GM23338 (cell line): ENCODE measurements around the gene SMC4. TPM values are rescaled to one million over a fixed set of nuclear protein-coding genes. Genes with fewer than 3 reads are reported as not detected.

ENCODE experiments used
- ATAC-seq: fragments of 200-7000 bp; cut with Tn5 transposase; 3 replicates; pipeline ENCODE4 v1.9.1; 2020
- DNase-seq: peaks from one replicate; pipeline ENCODE4 v3.0.0-alpha.2; 2015; ENCODE audit warnings: low spot score
- H2AFZ ChIP-seq: fragments of 200-600 bp; sonication (generic); 2 replicates; pipeline ENCODE4 v1.8.0; 2016; ENCODE audit warnings: antibody characterized with exemption, mild to moderate bottlenecking, moderate library complexity
- H3F3A ChIP-seq: fragments of 200-600 bp; sonication (generic); replicated peaks from 2 replicates; pipeline ENCODE4 v1.8.0; 2017; ENCODE audit warnings: antibody characterized with exemption, mixed run types, low read depth
- H3K27ac ChIP-seq: fragments of 200-600 bp; sonication (generic); 2 replicates; pipeline ENCODE4 v1.6.1; 2016; ENCODE audit warnings: low read depth
- H3K27me3 ChIP-seq: fragments of 200-600 bp; sonication (generic); 2 replicates; pipeline ENCODE4 v1.8.0; 2016; ENCODE audit warnings: mild to moderate bottlenecking, mixed run types, moderate library complexity; ENCODE audit not compliant: insufficient read depth
- H3K36me3 ChIP-seq: fragments of 200-600 bp; sonication (generic); 2 replicates; pipeline ENCODE4 v1.8.0; 2016; ENCODE audit warnings: mild to moderate bottlenecking; ENCODE audit not compliant: insufficient read depth
- H3K4me1 ChIP-seq: fragments of 200-600 bp; sonication (generic); 2 replicates; pipeline ENCODE4 v1.8.0; 2016; ENCODE audit warnings: mild to moderate bottlenecking, moderate library complexity; ENCODE audit not compliant: insufficient read depth
- H3K4me2 ChIP-seq: fragments of 200-600 bp; sonication (generic); 2 replicates; pipeline ENCODE4 v1.7.1; 2017; ENCODE audit warnings: mixed run types
- H3K4me3 ChIP-seq: fragments of 200-600 bp; sonication (generic); 2 replicates; pipeline ENCODE4 v1.6.1; 2016; ENCODE audit warnings: mixed run types
- H3K79me2 ChIP-seq: fragments of 200-600 bp; sonication (generic); replicated peaks from 2 replicates; pipeline ENCODE4 v1.8.0; 2017; ENCODE audit warnings: mild to moderate bottlenecking; ENCODE audit not compliant: insufficient read depth
- H3K9me2 ChIP-seq: fragments of 200-600 bp; sonication (generic); 2 replicates; pipeline ENCODE4 v1.8.0; 2017; ENCODE audit not compliant: insufficient read depth
- H4K20me1 ChIP-seq: fragments of 200-600 bp; sonication (generic); replicated peaks from 2 replicates; pipeline ENCODE4 v1.8.0; 2017; ENCODE audit warnings: mild to moderate bottlenecking; ENCODE audit not compliant: insufficient read depth
- H3K27ac Mint-ChIP-seq: 2 replicates; pipeline ENCODE4 v1.8.0; 2020; ENCODE audit warnings: inconsistent platforms, mild to moderate bottlenecking, moderate library complexity, mixed read lengths
- H3K27me3 Mint-ChIP-seq: 3 replicates; pipeline ENCODE4 v1.8.0; 2022; ENCODE audit warnings: low read depth, mild to moderate bottlenecking, moderate library complexity, mixed read lengths, inconsistent platforms; ENCODE audit not compliant: insufficient read depth, poor library complexity
- H3K36me3 Mint-ChIP-seq: 3 replicates; pipeline ENCODE4 v1.8.0; 2021; ENCODE audit warnings: low read depth, mild to moderate bottlenecking, inconsistent platforms, moderate library complexity, mixed read lengths
- H3K4me1 Mint-ChIP-seq: 3 replicates; pipeline ENCODE4 v1.8.0; 2020; ENCODE audit warnings: mild to moderate bottlenecking, inconsistent platforms, mixed read lengths
- H3K4me3 Mint-ChIP-seq: 3 replicates; pipeline ENCODE4 v1.8.0; 2021; ENCODE audit warnings: moderate library complexity, mild to moderate bottlenecking, inconsistent platforms, mixed read lengths
- H3K9me3 Mint-ChIP-seq: 3 replicates; pipeline ENCODE4 v1.8.0; 2020; ENCODE audit warnings: moderate library complexity, mild to moderate bottlenecking, inconsistent platforms, mixed read lengths
- CREB1 ChIP-seq: fragments of 250-450 bp; sonication (Bioruptor Pico); IDR thresholded peaks from 2 replicates; pipeline ENCODE4 v1.5.0; 2020; ENCODE audit warnings: low read depth, mild to moderate bottlenecking, moderate library complexity
- EZH2 ChIP-seq: fragments of 200-600 bp; sonication (generic); IDR thresholded peaks from one replicate; pipeline ENCODE4 v1.8.0; 2017; ENCODE audit warnings: antibody characterized with exemption, mild to moderate bottlenecking, low read depth; ENCODE audit not compliant: unreplicated experiment
- EZH2phosphoT487 ChIP-seq: fragments of 200-600 bp; sonication (generic); IDR thresholded peaks from one replicate; pipeline ENCODE4 v1.8.1; 2018; ENCODE audit warnings: antibody characterized with exemption; ENCODE audit not compliant: unreplicated experiment
- JUNB ChIP-seq: IDR thresholded peaks from one replicate; pipeline ENCODE4 v1.6.1; 2016; ENCODE audit warnings: antibody characterized with exemption; ENCODE audit not compliant: unreplicated experiment
- NANOG ChIP-seq: IDR thresholded peaks from 2 replicates; pipeline ENCODE4 v1.6.1; 2016; ENCODE audit warnings: antibody characterized with exemption, borderline replicate concordance
- POLR2AphosphoS5 ChIP-seq: IDR thresholded peaks from 2 replicates; pipeline ENCODE4 v1.6.1; 2016; ENCODE audit warnings: antibody characterized with exemption, low read depth
- STAT1 ChIP-seq: IDR thresholded peaks from one replicate; pipeline ENCODE4 v1.6.1; 2016; ENCODE audit warnings: antibody characterized with exemption; ENCODE audit not compliant: unreplicated experiment
- ZNF114 ChIP-seq: fragments of 250-450 bp; sonication (Bioruptor Pico); IDR thresholded peaks from 2 replicates; pipeline ENCODE4 v1.5.0; 2020; ENCODE audit warnings: mild to moderate bottlenecking, moderate library complexity
- ZNF331 ChIP-seq: fragments of 250-450 bp; sonication (Bioruptor Pico); IDR thresholded peaks from 2 replicates; pipeline ENCODE4 v1.5.0; 2020; ENCODE audit warnings: low read depth, mild to moderate bottlenecking, moderate library complexity
- polyA plus RNA-seq: library from polyadenylated mRNA; unstranded; fragments of >200 nt; fragmentation: Nextera tagmentation; extraction: Ambion mirVana; gene quantifications from 2 replicates; pipeline ENCODE4 v1.2.1, GENCODE V29; 2016
- total RNA-seq: library from RNA; depleted of rRNA; stranded (reverse); fragments of >200 nt; shearing (Covaris generic); gene quantifications from 2 replicates; pipeline ENCODE4 v1.2.3, GENCODE V29; 2014
- TF ChIP-seq, protein P1 (sequence below), 2 experiments: fragments of 200-600 bp in 1 of 2; sonication (generic) in 1 of 2; conservative IDR thresholded peaks; 2 replicates each; pipeline versions ENCODE4 v1.5.1 to v1.6.1; 2016 to 2017; ENCODE audit warnings: antibody characterized with exemption in 2 of 2, low read depth in 2 of 2, mild to moderate bottlenecking in 2 of 2, moderate library complexity in 1 of 2
- TF ChIP-seq, protein P2 (sequence below): fragments of 250-450 bp; sonication (Bioruptor Pico); IDR thresholded peaks from 2 replicates; pipeline ENCODE4 v1.5.0; 2020; ENCODE audit warnings: mild to moderate bottlenecking, moderate library complexity
- TF ChIP-seq, protein P3 (sequence below): IDR thresholded peaks from 2 replicates; pipeline ENCODE4 v1.6.1; 2016; ENCODE audit warnings: antibody characterized with exemption
- TF ChIP-seq, protein P4 (sequence below): IDR thresholded peaks from one replicate; pipeline ENCODE4 v1.6.1; 2018; ENCODE audit warnings: antibody characterized with exemption; ENCODE audit not compliant: unreplicated experiment

The SMC4 gene
- total and polyA plus RNA-seq, 2 experiments from 2014 or later: 167 to 412 TPM

DNA sequence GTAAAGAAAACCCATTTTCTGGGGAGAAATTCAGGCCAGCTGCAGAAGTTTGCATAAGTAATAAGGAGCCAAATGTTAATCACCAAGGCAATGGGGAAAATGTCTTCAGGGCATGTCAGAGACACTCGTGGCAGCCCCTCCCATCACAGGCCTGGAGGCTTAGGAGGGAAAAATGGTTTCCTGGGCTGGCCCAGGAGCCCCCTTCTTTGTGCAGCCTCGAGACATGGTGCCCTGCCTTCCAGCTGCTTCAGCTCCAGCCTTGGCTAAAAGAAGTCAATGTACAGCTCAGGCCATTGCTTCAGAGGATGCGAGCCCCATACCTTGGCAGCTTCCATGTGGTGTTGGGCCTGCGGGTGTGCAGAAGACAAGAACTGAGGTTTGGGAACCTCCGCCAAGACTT is 70.7 kb downstream of the SMC4 start:
- H3K4me2 ChIP-seq: no peak overlapping the region
- H3K4me1 Mint-ChIP-seq: no peaks in the 10 kb centered on the region
- no peak for ATAC-seq
- H4K20me1 ChIP-seq: no peaks in the 10 kb centered on the region
- H3K4me1 ChIP-seq: no peaks in the 10 kb centered on the region
- peaks cover 24% of the 10 kb centered on the region for H3K9me3 Mint-ChIP-seq
- no peak overlapping the region for H2AFZ ChIP-seq
- no peaks in the 10 kb centered on the region; the same call in 1 of the 2 replicates for H3K36me3 ChIP-seq
- H3F3A ChIP-seq: no peaks in the 10 kb centered on the region
- DNase-seq: no peak
- H3K27me3 Mint-ChIP-seq: peaks cover 8% of the 10 kb centered on the region
- TF ChIP-seq STAT1: no peak
- TF ChIP-seq POLR2AphosphoS5: no peak
- TF ChIP-seq, protein P1, sequence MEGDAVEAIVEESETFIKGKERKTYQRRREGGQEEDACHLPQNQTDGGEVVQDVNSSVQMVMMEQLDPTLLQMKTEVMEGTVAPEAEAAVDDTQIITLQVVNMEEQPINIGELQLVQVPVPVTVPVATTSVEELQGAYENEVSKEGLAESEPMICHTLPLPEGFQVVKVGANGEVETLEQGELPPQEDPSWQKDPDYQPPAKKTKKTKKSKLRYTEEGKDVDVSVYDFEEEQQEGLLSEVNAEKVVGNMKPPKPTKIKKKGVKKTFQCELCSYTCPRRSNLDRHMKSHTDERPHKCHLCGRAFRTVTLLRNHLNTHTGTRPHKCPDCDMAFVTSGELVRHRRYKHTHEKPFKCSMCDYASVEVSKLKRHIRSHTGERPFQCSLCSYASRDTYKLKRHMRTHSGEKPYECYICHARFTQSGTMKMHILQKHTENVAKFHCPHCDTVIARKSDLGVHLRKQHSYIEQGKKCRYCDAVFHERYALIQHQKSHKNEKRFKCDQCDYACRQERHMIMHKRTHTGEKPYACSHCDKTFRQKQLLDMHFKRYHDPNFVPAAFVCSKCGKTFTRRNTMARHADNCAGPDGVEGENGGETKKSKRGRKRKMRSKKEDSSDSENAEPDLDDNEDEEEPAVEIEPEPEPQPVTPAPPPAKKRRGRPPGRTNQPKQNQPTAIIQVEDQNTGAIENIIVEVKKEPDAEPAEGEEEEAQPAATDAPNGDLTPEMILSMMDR (conservative IDR thresholded peaks at IDR 0.05; ENCODE audit: low read depth in 2 of 2): no peak
- TF ChIP-seq ZNF114 (CRISPR knock-in tag): no peak
- TF ChIP-seq CREB1: no peak
- TF ChIP-seq ZNF331 (CRISPR knock-in tag): no peak
- TF ChIP-seq, protein P2, sequence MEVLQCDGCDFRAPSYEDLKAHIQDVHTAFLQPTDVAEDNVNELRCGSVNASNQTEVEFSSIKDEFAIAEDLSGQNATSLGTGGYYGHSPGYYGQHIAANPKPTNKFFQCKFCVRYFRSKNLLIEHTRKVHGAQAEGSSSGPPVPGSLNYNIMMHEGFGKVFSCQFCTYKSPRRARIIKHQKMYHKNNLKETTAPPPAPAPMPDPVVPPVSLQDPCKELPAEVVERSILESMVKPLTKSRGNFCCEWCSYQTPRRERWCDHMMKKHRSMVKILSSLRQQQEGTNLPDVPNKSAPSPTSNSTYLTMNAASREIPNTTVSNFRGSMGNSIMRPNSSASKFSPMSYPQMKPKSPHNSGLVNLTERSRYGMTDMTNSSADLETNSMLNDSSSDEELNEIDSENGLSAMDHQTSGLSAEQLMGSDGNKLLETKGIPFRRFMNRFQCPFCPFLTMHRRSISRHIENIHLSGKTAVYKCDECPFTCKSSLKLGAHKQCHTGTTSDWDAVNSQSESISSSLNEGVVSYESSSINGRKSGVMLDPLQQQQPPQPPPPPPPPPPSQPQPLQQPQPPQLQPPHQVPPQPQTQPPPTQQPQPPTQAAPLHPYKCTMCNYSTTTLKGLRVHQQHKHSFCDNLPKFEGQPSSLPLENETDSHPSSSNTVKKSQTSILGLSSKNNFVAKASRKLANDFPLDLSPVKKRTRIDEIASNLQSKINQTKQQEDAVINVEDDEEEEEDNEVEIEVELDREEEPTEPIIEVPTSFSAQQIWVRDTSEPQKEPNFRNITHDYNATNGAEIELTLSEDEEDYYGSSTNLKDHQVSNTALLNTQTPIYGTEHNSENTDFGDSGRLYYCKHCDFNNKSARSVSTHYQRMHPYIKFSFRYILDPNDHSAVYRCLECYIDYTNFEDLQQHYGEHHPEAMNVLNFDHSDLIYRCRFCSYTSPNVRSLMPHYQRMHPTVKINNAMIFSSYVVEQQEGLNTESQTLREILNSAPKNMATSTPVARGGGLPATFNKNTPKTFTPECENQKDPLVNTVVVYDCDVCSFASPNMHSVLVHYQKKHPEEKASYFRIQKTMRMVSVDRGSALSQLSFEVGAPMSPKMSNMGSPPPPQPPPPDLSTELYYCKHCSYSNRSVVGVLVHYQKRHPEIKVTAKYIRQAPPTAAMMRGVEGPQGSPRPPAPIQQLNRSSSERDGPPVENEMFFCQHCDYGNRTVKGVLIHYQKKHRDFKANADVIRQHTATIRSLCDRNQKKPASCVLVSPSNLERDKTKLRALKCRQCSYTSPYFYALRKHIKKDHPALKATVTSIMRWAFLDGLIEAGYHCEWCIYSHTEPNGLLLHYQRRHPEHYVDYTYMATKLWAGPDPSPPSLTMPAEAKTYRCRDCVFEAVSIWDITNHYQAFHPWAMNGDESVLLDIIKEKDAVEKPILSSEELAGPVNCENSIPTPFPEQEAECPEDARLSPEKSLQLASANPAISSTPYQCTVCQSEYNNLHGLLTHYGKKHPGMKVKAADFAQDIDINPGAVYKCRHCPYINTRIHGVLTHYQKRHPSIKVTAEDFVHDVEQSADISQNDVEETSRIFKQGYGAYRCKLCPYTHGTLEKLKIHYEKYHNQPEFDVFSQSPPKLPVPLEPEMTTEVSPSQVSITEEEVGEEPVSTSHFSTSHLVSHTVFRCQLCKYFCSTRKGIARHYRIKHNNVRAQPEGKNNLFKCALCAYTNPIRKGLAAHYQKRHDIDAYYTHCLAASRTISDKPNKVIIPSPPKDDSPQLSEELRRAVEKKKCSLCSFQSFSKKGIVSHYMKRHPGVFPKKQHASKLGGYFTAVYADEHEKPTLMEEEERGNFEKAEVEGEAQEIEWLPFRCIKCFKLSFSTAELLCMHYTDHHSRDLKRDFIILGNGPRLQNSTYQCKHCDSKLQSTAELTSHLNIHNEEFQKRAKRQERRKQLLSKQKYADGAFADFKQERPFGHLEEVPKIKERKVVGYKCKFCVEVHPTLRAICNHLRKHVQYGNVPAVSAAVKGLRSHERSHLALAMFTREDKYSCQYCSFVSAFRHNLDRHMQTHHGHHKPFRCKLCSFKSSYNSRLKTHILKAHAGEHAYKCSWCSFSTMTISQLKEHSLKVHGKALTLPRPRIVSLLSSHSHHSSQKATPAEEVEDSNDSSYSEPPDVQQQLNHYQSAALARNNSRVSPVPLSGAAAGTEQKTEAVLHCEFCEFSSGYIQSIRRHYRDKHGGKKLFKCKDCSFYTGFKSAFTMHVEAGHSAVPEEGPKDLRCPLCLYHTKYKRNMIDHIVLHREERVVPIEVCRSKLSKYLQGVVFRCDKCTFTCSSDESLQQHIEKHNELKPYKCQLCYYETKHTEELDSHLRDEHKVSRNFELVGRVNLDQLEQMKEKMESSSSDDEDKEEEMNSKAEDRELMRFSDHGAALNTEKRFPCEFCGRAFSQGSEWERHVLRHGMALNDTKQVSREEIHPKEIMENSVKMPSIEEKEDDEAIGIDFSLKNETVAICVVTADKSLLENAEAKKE (CRISPR knock-in tag): no peak
- no peak for TF ChIP-seq EZH2
- TF ChIP-seq, protein P3, sequence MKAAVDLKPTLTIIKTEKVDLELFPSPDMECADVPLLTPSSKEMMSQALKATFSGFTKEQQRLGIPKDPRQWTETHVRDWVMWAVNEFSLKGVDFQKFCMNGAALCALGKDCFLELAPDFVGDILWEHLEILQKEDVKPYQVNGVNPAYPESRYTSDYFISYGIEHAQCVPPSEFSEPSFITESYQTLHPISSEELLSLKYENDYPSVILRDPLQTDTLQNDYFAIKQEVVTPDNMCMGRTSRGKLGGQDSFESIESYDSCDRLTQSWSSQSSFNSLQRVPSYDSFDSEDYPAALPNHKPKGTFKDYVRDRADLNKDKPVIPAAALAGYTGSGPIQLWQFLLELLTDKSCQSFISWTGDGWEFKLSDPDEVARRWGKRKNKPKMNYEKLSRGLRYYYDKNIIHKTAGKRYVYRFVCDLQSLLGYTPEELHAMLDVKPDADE: no peak
- no peak for TF ChIP-seq NANOG
- TF ChIP-seq EZH2phosphoT487: no peak
- no peak for TF ChIP-seq JUNB
- TF ChIP-seq, protein P4, sequence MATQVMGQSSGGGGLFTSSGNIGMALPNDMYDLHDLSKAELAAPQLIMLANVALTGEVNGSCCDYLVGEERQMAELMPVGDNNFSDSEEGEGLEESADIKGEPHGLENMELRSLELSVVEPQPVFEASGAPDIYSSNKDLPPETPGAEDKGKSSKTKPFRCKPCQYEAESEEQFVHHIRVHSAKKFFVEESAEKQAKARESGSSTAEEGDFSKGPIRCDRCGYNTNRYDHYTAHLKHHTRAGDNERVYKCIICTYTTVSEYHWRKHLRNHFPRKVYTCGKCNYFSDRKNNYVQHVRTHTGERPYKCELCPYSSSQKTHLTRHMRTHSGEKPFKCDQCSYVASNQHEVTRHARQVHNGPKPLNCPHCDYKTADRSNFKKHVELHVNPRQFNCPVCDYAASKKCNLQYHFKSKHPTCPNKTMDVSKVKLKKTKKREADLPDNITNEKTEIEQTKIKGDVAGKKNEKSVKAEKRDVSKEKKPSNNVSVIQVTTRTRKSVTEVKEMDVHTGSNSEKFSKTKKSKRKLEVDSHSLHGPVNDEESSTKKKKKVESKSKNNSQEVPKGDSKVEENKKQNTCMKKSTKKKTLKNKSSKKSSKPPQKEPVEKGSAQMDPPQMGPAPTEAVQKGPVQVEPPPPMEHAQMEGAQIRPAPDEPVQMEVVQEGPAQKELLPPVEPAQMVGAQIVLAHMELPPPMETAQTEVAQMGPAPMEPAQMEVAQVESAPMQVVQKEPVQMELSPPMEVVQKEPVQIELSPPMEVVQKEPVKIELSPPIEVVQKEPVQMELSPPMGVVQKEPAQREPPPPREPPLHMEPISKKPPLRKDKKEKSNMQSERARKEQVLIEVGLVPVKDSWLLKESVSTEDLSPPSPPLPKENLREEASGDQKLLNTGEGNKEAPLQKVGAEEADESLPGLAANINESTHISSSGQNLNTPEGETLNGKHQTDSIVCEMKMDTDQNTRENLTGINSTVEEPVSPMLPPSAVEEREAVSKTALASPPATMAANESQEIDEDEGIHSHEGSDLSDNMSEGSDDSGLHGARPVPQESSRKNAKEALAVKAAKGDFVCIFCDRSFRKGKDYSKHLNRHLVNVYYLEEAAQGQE: no peak
- no peak overlapping the region for H3K4me3 ChIP-seq
- no peak overlapping the region for H3K27ac ChIP-seq
- peaks cover 17% of the 10 kb centered on the region for H3K36me3 Mint-ChIP-seq
- H3K9me2 ChIP-seq: 0 out of 2 replicates have a peak, but pooled peaks cover 7% of the 10 kb centered on the region
- H3K79me2 ChIP-seq: no peaks in the 10 kb centered on the region
- no peaks in the 10 kb centered on the region for H3K27me3 ChIP-seq
- no peak overlapping the region for H3K27ac Mint-ChIP-seq
- H3K4me3 Mint-ChIP-seq: no peak overlapping the region
